ENCODE data around the gene MKLN1.
"Not testable (repeated sequence)": the region's sequence is repeated elsewhere in the genome, so short reads cannot be mapped to it uniquely, and the experiment has no call there.

MKLN1 gene

GRCh38 chr7:131327626-131328376 is at the start of gene MKLN1:
Gene MKLN1 (plus strand): TSS chr7:131327876. CDS start chr7:131327900, 24 bp downstream.
- peak; percentile 16 for DNase-seq

DNA sequence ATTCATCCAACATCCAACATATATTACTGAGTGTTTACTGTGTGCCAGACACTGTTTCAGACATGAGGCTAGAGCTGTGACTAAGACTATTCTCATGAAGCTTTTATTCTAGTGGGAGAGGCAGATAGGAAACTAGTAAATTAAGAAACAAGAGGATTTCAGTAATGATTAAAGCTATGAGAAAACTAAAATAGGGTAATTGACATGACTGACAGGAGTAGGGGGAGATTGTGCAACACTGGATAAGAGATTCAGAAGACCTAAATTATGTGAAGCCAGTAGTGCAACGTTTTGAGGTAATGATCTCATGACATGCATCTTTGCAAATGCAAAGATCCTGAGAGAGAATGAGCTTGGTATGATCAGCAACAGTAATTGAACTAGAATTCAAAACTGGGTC is 48.6 kb upstream of the MKLN1 start:
- DNase-seq: no peak

- no peak for DNase-seq
Observed at GRCh38 chr7:131281266-131282048, 46.2 kb upstream of the MKLN1 start.

- no peak for DNase-seq
Observed at GRCh38 chr7:131284702-131285419, 42.8 kb upstream of the MKLN1 start.

- DNase-seq: no peak
Observed at GRCh38 chr7:131285556-131285955, 42.1 kb upstream of the MKLN1 start.

DNA sequence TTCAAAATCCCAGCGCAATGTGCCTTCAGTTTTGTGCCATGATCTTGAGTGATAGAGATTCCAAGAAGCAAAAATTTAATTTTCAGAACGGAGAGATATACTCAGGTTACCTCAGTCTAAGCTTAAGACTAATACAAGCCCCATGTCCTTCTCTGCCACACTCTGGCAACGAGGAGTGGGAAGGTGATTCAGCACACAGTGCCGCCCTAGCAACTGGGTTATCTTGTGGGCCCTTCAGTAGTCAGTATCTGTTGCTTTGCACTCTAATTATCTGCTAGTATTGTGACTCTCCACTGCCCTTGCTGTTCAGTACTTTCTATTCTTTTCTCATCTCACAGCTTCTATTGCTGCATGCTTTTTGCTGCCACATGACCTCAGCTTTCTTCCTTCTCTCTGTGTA is 39.2 kb upstream of the MKLN1 start:
- DNase-seq: no peak

DNA sequence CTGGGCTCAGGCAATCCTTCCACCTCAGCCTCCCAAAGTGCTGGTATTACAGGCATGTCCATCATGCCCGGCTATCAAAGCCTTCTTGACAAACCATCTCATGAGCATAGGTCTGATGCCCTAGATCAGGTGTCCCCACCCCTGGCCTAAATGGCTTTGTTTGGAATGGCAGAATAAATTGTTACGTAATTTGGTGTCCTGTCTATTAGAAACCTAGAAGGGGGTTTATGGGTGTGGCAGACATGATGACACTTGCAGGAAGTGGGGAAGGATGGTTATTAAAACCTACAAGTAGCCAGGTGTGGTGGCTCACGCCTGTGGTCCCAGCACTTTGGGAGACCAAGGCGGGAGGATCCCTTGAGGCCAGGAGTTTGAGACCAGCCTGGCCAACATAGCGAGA is 38.6 kb upstream of the MKLN1 start:
- DNase-seq: no peak

DNA sequence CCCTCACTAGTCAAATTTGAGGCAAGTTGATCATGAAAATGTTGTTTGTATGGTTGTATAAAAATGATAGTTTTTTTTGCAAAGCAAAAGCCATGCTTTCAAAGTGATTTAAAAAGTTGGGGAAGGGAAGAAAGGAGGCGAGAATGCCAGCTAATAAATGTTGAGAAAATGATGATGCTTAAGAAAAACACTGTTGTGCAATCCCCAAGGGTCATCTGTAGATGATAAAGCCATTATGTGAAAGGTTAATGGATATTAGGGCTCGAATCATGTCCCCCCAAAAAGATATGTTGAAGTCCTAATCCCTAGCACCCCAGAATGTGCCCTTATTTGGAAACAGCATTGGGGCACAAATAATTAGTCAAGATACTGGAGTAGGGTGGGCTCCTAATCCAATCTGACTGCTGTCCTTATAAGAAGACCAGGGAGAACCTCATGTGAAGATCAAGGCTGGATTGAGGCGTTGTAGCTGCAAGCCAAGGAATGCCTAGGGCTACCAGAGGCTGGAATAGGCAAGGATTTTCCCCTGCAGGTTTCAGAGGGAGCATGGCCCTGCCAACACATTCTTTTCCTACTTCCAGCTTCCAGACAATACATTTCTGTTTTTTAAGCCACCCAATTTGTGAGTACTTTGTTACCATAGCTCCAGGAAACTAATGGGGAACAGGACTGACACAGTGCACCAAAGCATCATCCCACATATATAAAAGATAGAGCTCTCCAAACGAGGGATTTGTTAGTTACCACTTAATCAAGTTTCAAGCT is 35.4 kb upstream of the MKLN1 start:
- DNase-seq: no peak

DNA sequence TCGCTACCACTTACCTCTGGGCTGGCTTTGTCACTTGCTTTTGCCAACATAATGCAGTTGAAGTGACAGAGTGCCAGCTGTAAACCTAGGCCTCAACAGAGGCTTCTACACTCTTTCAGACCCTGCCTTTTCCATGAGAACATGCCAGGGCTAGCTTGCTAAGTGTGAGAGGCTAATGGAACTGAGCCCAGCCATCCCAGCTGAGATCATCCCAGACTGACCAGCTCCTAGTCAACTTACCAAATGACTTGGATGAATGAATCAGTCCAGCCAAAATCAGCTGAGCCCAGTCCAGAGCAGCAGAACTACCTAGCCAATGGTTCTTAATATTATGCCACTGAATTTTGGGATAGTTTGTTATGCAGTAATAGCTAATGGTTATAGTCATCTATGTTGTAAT is 34.7 kb upstream of the MKLN1 start:
- DNase-seq: no peak

- no peak for DNase-seq
Observed at GRCh38 chr7:131294553-131294952, 33.1 kb upstream of the MKLN1 start.

GRCh38 chr7:131298608-131298992 is 29.1 kb upstream of the MKLN1 start:
- no peak for DNase-seq

- no peak for DNase-seq
Observed at GRCh38 chr7:131299074-131299473, 28.6 kb upstream of the MKLN1 start.

- no peak for DNase-seq
Observed at GRCh38 chr7:131300078-131300477, 27.6 kb upstream of the MKLN1 start.

DNA sequence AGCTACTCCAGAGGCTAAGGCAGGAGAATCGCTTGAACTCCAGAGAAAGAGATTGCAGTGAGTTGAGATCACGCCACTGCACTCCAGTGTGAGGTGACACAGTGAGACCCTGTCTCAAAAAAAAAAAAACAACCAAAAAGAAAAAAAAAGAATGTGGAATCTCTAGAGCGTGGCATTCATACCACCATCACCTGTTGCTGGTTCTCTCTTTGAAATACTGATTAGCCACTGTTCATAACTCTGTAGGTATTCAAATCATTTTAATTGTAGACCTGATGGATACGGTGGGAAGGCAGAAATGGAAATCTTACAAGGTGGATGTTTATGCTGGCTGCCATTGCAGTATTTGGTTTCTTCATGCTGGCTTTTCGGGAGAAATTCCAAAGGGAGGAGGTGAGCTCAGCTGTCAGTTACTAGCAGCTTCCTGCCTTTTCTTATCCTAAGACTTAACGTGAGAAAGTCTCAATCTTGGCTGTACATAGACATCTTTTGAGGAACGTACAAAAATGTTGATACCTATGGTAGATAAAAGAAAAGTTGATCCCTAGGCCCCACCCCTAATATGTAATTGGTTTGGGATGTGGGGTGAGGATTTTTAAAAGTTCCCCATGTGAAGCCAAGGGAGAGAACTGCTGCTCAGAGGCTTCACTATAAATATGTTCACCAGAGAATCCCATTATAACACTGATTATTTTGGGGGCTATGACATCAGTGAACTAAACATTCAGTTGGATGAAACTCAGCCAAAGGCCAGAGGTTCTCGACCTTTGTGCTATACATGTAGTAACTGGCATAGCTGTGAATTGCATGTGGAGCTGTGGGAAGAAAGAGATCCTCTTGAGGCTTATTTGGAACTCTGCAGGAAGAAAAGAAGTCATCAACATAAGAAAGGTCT is 26.9 kb upstream of the MKLN1 start:
- DNase-seq: no peak

GRCh38 chr7:131302446-131302845 is 25.2 kb upstream of the MKLN1 start:
- no peak for DNase-seq

- DNase-seq: no peak
Observed at GRCh38 chr7:131302876-131303707, 24.6 kb upstream of the MKLN1 start.

- DNase-seq: no peak
Observed at GRCh38 chr7:131305152-131305551, 22.5 kb upstream of the MKLN1 start.

DNA sequence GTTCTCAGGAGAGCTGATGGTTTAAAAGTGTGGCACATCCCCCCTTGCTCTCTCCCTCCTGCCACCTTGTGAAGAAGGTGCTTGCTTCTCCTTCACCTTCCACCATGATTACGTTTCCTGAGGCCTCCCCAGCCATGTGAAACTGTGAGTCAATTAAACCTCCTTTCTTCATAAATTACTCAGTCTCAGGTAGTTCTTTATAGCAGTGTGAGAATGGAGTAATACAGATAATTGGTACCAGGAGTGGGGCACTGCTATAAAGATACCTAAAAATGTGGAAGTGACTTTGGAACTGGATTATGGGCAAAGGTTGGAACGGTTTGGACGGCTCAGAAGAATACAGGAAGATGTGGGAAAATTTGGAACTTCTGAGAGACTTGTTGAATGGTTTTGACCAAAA is 21.6 kb upstream of the MKLN1 start:
- not testable (repeated sequence) for DNase-seq

DNA sequence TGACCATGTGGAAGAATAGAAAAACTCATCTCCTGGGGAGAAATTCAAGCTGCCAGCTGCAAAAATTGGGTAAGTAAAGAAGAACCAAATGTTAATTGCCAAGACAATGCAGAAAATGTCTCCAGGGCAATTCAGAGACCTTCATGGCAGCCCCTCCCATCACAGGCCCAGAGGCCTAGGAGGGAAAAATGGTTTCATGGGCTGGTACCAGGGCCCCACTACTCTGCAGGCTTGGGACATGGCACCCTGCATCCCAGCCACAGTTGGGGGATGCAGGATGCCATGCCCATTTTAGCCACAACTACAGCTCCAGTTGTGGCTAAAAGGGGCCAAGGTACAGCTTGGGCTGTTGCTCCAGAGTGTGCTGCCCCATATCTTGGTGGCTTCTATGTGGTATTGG is 20.9 kb upstream of the MKLN1 start:
- DNase-seq: no peak

- DNase-seq: no peak
Observed at GRCh38 chr7:131307627-131308026, 20.0 kb upstream of the MKLN1 start.

DNA sequence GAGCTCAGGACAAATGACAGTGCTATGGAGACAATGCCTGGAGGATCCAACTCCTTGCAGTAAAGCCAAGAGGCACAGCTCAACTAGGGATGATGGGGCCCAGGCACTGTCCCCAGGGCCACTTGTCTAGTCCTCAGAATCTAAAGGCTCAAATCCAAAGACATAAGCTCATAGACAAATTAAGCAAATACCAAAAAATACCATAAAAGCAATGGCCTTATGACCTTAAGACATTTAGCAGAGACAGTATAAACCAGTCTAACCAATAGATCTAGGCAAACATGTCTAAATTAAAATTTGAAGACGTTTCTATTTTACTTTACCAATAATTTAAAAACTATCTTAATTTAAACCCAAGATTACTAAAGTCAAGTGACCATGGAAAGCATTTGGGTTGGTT is 14.8 kb upstream of the MKLN1 start:
- DNase-seq: no peak
